Peyer's patch (tissue), 4 donors: ENCODE data around the gene SLFN13.

Source experiments
- POLR2A ChIP-seq, 2 donors: fragments of 450-650 bp; IDR thresholded peaks; one replicate each; pipeline ENCODE4 v1.5.1; 2017; ENCODE audit warnings: antibody characterized with exemption in 2 of 2, mild to moderate bottlenecking in 2 of 2, moderate library complexity in 2 of 2
- TF ChIP-seq, protein P1 (sequence below), 6 experiments: fragments of 450-650 bp in 4 of 6; fragments of 200-600 bp in 2 of 6; sonication (generic) in 1 of 6; IDR thresholded peaks; one replicate each; pipeline ENCODE4 v1.5.1; 2017 to 2019; ENCODE audit warnings: antibody characterized with exemption in 6 of 6, mild to moderate bottlenecking in 3 of 6, moderate library complexity in 1 of 6

- TF ChIP-seq, protein P1, sequence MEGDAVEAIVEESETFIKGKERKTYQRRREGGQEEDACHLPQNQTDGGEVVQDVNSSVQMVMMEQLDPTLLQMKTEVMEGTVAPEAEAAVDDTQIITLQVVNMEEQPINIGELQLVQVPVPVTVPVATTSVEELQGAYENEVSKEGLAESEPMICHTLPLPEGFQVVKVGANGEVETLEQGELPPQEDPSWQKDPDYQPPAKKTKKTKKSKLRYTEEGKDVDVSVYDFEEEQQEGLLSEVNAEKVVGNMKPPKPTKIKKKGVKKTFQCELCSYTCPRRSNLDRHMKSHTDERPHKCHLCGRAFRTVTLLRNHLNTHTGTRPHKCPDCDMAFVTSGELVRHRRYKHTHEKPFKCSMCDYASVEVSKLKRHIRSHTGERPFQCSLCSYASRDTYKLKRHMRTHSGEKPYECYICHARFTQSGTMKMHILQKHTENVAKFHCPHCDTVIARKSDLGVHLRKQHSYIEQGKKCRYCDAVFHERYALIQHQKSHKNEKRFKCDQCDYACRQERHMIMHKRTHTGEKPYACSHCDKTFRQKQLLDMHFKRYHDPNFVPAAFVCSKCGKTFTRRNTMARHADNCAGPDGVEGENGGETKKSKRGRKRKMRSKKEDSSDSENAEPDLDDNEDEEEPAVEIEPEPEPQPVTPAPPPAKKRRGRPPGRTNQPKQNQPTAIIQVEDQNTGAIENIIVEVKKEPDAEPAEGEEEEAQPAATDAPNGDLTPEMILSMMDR (IDR thresholded peaks at IDR 0.05): no peak
- no peak for TF ChIP-seq POLR2A (IDR thresholded peaks at IDR 0.05)
Observed at GRCh38 chr17:35416659-35417058, 31.9 kb downstream of the SLFN13 start.
